ENCODE measurements around the gene PVRIG.
"Not testable (repeated sequence)": the region's sequence is repeated elsewhere in the genome, so short reads cannot be mapped to it uniquely, and the experiment has no call there.

PVRIG gene

DNA sequence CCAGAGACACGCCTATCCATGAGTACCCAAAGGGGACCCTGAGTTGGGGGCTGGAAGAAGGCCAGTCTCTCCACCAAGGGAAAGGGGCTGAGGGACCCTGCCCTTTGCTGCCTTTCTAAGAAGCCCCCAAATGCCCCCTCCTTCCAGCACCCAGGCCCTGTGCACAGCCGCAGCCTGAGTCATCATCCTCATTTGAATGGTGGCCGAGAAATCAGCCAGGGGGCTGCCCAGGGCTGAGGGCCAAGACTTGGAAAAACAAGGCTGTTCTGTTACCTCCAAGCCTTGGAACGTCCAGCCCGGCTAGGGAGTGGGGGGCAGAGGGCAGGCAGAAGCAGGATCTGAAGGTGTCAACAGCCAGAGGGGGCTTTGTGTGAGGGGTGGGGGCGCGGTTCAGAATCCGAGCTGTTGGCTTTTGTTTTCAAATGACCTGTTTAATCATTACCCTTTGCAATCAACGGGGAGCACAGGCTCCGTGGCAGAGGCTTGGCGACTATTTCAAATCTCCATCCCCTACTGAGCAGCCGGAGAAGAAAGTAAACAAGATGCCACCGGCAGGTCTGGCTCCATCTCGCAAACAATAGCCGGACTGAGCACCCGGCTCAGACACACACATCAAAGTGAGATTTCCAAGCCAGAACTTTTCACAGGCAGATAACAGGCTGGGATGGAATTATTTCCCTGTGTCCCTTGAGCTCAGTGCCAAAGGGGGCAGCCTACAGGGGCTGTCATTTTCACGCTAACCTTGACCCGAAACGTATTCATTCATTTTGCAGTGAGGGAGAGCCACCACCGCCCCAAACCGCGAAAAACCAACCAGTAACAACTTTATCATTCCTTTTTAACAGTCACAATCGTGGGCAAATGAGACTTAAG is 50.5 kb downstream of the PVRIG start:
- in situ Hi-C loops (cut with MboI; ENCODE audit: low sequenced_read_pairs), result not testable (repeated sequence)
